Mesendoderm (in vitro differentiated cells): ENCODE results near the gene DAB2.

Experiments
- DNase-seq: peaks from one replicate; pipeline ENCODE4 v3.0.0; 2013
- H2AK5ac ChIP-seq: 2 replicates; pipeline ENCODE4 v1.6.1; 2013; ENCODE audit warnings: low read length, inconsistent platforms
- H2BK120ac ChIP-seq: 2 replicates; pipeline ENCODE4 v1.6.1; 2013; ENCODE audit warnings: low read depth, mild to moderate bottlenecking, low read length, moderate library complexity, mixed read lengths
- H2BK15ac ChIP-seq: replicated peaks from 2 replicates; pipeline ENCODE4 v1.6.1; 2013; ENCODE audit warnings: low read depth, mild to moderate bottlenecking, moderate library complexity
- H2BK5ac ChIP-seq: 2 replicates; pipeline ENCODE4 v1.6.1; 2013; ENCODE audit warnings: low read length, inconsistent platforms
- H3K18ac ChIP-seq: 2 replicates; pipeline ENCODE4 v1.6.1; 2013; ENCODE audit warnings: mild to moderate bottlenecking, low read length, mixed read lengths
- H3K23ac ChIP-seq: one replicate; pipeline ENCODE4 v1.6.1; 2013; ENCODE audit warnings: low read length
- H3K27ac ChIP-seq: 2 replicates; pipeline ENCODE4 v1.5.1; 2013; ENCODE audit warnings: low read depth, mild to moderate bottlenecking, inconsistent platforms, low read length, moderate library complexity
- H3K27me3 ChIP-seq: 2 replicates; pipeline ENCODE4 v1.6.1; 2013; ENCODE audit warnings: low read length, control low read depth, mild to moderate bottlenecking, inconsistent platforms; ENCODE audit not compliant: insufficient read depth, poor library complexity
- H3K36me3 ChIP-seq: 2 replicates; pipeline ENCODE4 v1.6.1; 2013; ENCODE audit warnings: low read length, inconsistent platforms; ENCODE audit not compliant: control insufficient read depth, insufficient read depth
- H3K4ac ChIP-seq: one replicate; pipeline ENCODE4 v1.6.1; 2013; ENCODE audit warnings: low read depth, mild to moderate bottlenecking, low read length, moderate library complexity
- H3K4me1 ChIP-seq: 2 replicates; pipeline ENCODE4 v1.6.1; 2013; ENCODE audit warnings: low read depth, low read length, inconsistent platforms; ENCODE audit not compliant: control insufficient read depth
- H3K4me2 ChIP-seq: 2 replicates; pipeline ENCODE4 v1.6.1; 2013; ENCODE audit warnings: low read length
- H3K4me3 ChIP-seq: 2 replicates; pipeline ENCODE4 v1.5.1; 2013; ENCODE audit warnings: mild to moderate bottlenecking, low read length
- H3K56ac ChIP-seq: one replicate; pipeline ENCODE4 v1.6.1; 2013; ENCODE audit warnings: low read length
- H3K79me1 ChIP-seq: 2 replicates; pipeline ENCODE4 v1.6.1; 2013; ENCODE audit warnings: low read length, inconsistent platforms
- H3K79me2 ChIP-seq: 2 replicates; pipeline ENCODE4 v1.6.1; 2013; ENCODE audit warnings: mild to moderate bottlenecking, low read length; ENCODE audit not compliant: control insufficient read depth, insufficient read depth
- H3K9ac ChIP-seq: 2 replicates; pipeline ENCODE4 v1.6.1; 2013; ENCODE audit warnings: low read length, inconsistent platforms
- H4K5ac ChIP-seq: one replicate; pipeline ENCODE4 v1.6.1; 2013; ENCODE audit warnings: low read length
- H4K8ac ChIP-seq: one replicate; pipeline ENCODE4 v1.6.1; 2013; ENCODE audit warnings: low read depth, mild to moderate bottlenecking, control low read depth, low read length, moderate library complexity
- WGBS: extraction: QIAGEN DNeasy Blood & Tissue Kit; methylation state at CpG from one replicate; pipeline ENCODE4 v1.1.7; 2013; ENCODE audit warnings: low lambda C conversion rate, missing lambda C conversion rate; ENCODE audit not compliant: insufficient coverage; ENCODE audit errors: extremely low coverage; 5-methylcytosine and 5-hydroxymethylcytosine counted together

DAB2 gene

DNA sequence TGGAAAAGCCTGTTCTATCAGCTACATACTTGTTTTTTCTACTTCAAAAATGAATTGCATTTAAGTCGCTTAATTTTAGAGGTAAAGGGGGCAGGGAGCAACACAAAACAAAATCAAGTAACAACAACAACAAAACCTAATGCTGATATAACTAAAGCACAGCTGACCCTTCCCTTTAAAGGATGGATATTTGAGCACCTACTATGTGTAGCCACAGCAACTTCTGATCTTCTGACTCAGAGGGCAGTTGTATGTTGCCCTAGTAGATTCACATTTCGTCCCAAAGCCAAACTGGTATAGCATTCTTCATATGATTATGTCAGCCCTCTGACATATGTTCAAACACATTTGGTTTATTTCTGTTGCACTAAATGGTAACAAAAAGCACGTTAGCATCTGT lies 6.8 kb downstream of the DAB2 start:
- H3K4me1 ChIP-seq = peaks cover 3% of the 10 kb centered on the region
- H3K9ac ChIP-seq = no peak overlapping the region
- H2AK5ac ChIP-seq = no peak overlapping the region
- no peak overlapping the region for H2BK5ac ChIP-seq
- H4K5ac ChIP-seq = no peak overlapping the region
- WGBS = no CpG with 5 or more reads among the region's 3 CpGs
- no peaks in the 10 kb centered on the region for H3K36me3 ChIP-seq
- H3K18ac ChIP-seq = no peak overlapping the region
- no peak overlapping the region for H3K4me2 ChIP-seq
- no peak for DNase-seq
- no peaks in the 10 kb centered on the region for H3K27me3 ChIP-seq
- no peak overlapping the region for H3K4ac ChIP-seq
- no peak overlapping the region for H2BK120ac ChIP-seq
- no peak overlapping the region for H3K56ac ChIP-seq
- H3K79me1 ChIP-seq = no peaks in the 10 kb centered on the region
- no peak overlapping the region for H3K4me3 ChIP-seq
- no peak overlapping the region for H3K23ac ChIP-seq
- H3K27ac ChIP-seq = no peak overlapping the region
- no peak overlapping the region for H2BK15ac ChIP-seq
- no peak overlapping the region for H4K8ac ChIP-seq
- no peaks in the 10 kb centered on the region for H3K79me2 ChIP-seq

DNA sequence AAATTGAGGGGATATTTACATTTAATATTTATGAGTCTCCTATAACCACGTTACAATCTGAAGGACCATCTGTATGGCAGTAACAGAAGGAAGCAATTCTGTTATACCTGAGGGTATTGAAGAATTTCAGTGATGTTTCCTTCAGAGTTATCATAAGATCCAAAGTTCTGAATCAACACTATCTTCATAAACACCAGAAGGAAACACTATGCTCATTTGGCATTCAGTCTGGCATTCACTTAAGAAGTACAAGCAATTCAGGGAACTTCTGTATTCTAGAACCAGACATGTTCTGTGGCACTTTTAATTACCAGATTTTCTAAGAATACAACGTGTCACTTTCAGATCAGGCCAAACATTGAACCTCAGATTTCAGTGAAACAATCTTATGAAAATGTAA lies 9.6 kb downstream of the DAB2 start:
- Histone ChIP-seq H3K9ac (no peak overlapping the region), H3K4me2 (no peak overlapping the region), H3K27me3 (no peaks in the 10 kb centered on the region), H2BK15ac (no peak overlapping the region), H3K4ac (no peak overlapping the region), H3K4me1 (no peaks in the 10 kb centered on the region), H3K4me3 (no peak overlapping the region), H3K27ac (no peak overlapping the region), H2BK120ac (no peak overlapping the region), H4K5ac (no peak overlapping the region), H3K23ac (no peak overlapping the region), H3K18ac (no peak overlapping the region), H3K36me3 (no peaks in the 10 kb centered on the region), H3K79me1 (no peaks in the 10 kb centered on the region), H2AK5ac (no peak overlapping the region), H2BK5ac (no peak overlapping the region), H3K79me2 (no peaks in the 10 kb centered on the region), H3K56ac (no peak overlapping the region), H4K8ac (no peak overlapping the region)
- no CpG with 5 or more reads among the region's 2 CpGs for WGBS
- DNase-seq = no peak

GRCh38 chr5:39414426-39414825 lies 10.4 kb downstream of the DAB2 start:
- H3K4ac ChIP-seq = no peak overlapping the region
- no peak overlapping the region for H3K9ac ChIP-seq
- H3K56ac ChIP-seq = no peak overlapping the region
- DNase-seq = no peak
- H2BK5ac ChIP-seq = no peak overlapping the region
- H3K23ac ChIP-seq = no peak overlapping the region
- no peak overlapping the region for H2AK5ac ChIP-seq
- H2BK15ac ChIP-seq = no peak overlapping the region
- H2BK120ac ChIP-seq = no peak overlapping the region
- H3K36me3 ChIP-seq = no peaks in the 10 kb centered on the region
- no peaks in the 10 kb centered on the region for H3K27me3 ChIP-seq
- H3K27ac ChIP-seq = no peak overlapping the region
- H4K8ac ChIP-seq = no peak overlapping the region
- no peak overlapping the region for H3K18ac ChIP-seq
- H3K4me1 ChIP-seq = no peaks in the 10 kb centered on the region
- no peaks in the 10 kb centered on the region for H3K79me2 ChIP-seq
- H3K4me3 ChIP-seq = no peak overlapping the region
- H4K5ac ChIP-seq = no peak overlapping the region
- H3K4me2 ChIP-seq = no peak overlapping the region
- no peaks in the 10 kb centered on the region for H3K79me1 ChIP-seq

DNA sequence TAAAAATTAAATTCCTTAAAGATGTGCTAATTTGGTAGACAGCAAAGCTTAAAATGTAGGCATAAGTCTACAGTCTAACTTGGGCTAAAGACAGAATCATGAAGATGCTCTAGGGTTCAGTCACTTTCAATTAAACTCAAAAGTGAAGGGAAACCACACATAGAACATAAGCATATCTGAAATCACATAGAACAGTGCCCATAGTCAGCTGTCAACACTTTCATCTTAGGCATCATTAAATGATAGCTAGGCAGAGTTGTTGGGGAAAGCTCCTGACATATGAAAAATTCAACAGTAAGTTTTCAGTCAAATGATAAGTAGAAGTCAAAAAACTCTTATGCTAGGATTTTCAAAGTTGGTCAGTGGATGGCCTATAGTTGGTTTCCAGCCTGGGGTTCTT lies 11.0 kb downstream of the DAB2 start:
- Histone ChIP-seq H3K79me2 (no peaks in the 10 kb centered on the region), H3K27ac (no peak overlapping the region), H3K18ac (no peak overlapping the region), H3K36me3 (no peaks in the 10 kb centered on the region), H3K4me2 (no peak overlapping the region), H2AK5ac (no peak overlapping the region), H3K4me3 (no peak overlapping the region), H2BK5ac (no peak overlapping the region), H4K8ac (no peak overlapping the region), H3K4ac (no peak overlapping the region), H2BK15ac (no peak overlapping the region), H4K5ac (no peak overlapping the region), H3K4me1 (no peaks in the 10 kb centered on the region), H3K56ac (no peak overlapping the region), H3K79me1 (no peaks in the 10 kb centered on the region), H2BK120ac (no peak overlapping the region), H3K9ac (no peak overlapping the region), H3K23ac (no peak overlapping the region), H3K27me3 (no peaks in the 10 kb centered on the region)
- DNase-seq = no peak

GRCh38 chr5:39412721-39413394 lies 11.9 kb downstream of the DAB2 start:
- Histone ChIP-seq H3K4me1 (no peaks in the 10 kb centered on the region), H3K79me2 (no peaks in the 10 kb centered on the region), H3K9ac (no peak overlapping the region), H3K36me3 (no peaks in the 10 kb centered on the region), H4K5ac (no peak overlapping the region), H3K56ac (no peak overlapping the region), H3K23ac (no peak overlapping the region), H3K18ac (no peak overlapping the region), H3K79me1 (no peaks in the 10 kb centered on the region), H2BK5ac (no peak overlapping the region), H4K8ac (peak overlapping the region; percentile 56), H2AK5ac (no peak overlapping the region), H2BK15ac (no peak overlapping the region), H3K4me3 (no peak overlapping the region), H2BK120ac (no peak overlapping the region), H3K27me3 (no peaks in the 10 kb centered on the region), H3K4me2 (no peak overlapping the region), H3K4ac (no peak overlapping the region), H3K27ac (no peak overlapping the region)
- DNase-seq = no peak
- no CpG with 5 or more reads among the region's 5 CpGs for WGBS

DNA sequence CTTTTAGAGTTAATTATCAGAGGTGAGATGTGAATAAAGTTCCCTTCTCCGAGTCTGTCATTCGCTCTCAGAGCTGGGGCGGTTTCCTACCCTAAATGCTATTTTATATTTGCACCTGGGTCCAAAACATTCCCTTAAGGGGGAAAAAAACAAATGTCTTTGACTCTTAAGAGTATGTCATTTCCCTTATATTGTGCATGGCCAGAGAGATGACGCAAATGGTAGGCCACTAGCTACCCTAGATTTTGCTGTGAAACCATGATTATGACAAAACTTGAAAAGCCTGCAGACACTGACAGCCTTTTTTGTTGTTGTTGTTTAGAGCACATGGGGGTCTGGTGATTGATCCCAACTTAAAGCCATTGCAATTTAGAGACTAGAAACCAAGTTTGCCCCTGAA lies 12.8 kb downstream of the DAB2 start:
- H2BK15ac ChIP-seq = no peak overlapping the region
- H3K4ac ChIP-seq = no peak overlapping the region
- H2BK5ac ChIP-seq = no peak overlapping the region
- no peaks in the 10 kb centered on the region for H3K27me3 ChIP-seq
- H3K36me3 ChIP-seq = no peaks in the 10 kb centered on the region
- no peaks in the 10 kb centered on the region for H3K79me2 ChIP-seq
- H4K8ac ChIP-seq = no peak overlapping the region
- H3K23ac ChIP-seq = no peak overlapping the region
- H3K4me2 ChIP-seq = no peak overlapping the region
- H3K4me3 ChIP-seq = no peak overlapping the region
- no peaks in the 10 kb centered on the region for H3K4me1 ChIP-seq
- no peak overlapping the region for H3K56ac ChIP-seq
- no peak overlapping the region for H3K9ac ChIP-seq
- no peak overlapping the region for H3K18ac ChIP-seq
- no peaks in the 10 kb centered on the region for H3K79me1 ChIP-seq
- H4K5ac ChIP-seq = no peak overlapping the region
- no CpG with 5 or more reads among the region's 4 CpGs for WGBS
- H2AK5ac ChIP-seq = no peak overlapping the region
- H2BK120ac ChIP-seq = no peak overlapping the region
- DNase-seq = no peak
- no peak overlapping the region for H3K27ac ChIP-seq
